Measurements from ENCODE around the gene FMO5.

The FMO5 gene

DNA sequence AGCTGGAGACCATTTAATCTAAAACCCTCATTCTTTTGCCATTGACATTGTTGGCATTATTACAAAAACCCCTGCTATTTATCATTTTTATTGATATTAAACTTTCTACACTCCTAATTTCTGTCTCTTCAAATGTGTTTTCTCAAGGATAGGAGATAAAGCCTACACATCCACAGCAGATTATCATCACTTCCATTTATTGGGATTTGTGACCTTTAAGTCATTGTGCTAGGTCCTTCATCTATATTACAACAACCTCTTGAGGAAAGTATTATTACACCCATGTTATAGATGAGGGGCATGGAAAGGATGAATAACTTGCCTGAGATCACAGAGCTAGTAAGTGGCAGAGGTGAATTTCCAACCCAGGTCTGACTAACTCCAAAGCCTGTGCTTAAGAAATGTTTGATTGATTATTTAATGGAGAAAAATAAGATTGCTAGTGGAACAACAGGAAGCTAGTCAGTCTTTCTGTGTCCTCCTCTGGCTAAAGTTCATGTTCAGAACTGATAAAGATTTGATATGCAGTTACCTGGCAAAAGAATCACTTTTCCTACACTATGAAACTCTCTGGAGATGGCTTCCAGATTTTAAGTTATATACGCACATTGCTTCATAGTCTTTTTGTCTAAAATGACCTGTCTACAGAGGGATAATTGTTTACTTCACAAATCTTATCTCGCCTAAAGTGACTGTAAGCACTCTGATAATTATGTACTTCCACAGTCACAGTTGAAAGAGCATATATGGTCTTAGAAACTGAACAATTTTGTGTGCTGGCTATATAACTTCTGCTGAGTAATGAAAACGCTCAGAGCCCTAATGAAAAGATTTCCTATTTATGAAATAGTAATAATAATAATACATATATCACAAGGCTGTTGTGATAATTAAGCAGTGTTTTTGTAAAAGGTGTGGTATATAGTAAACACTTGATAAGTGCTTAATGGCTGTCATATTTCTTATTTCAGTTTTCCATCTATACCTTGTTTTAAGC is 15.0 kb downstream of the FMO5 start:
- Histone ChIP-seq H3K36me3 (ENCODE audit: control insufficient read depth, insufficient read depth, low read length) (no peaks in the 10 kb centered on the region), H3K27me3 (replicated peaks; ENCODE audit: control insufficient read depth, insufficient read depth, low read length) (no peaks in the 10 kb centered on the region), H3K4me3 (replicated peaks; ENCODE audit: low read depth, low read length) (no peak overlapping the region)
- DNase-seq (ENCODE audit: extremely low read depth, insufficient read length) = no peak
- TF ChIP-seq CTCF (IDR thresholded peaks at IDR 0.05; ENCODE audit: insufficient read depth, low read length, poor library complexity, severe bottlenecking) = no peak

DNA sequence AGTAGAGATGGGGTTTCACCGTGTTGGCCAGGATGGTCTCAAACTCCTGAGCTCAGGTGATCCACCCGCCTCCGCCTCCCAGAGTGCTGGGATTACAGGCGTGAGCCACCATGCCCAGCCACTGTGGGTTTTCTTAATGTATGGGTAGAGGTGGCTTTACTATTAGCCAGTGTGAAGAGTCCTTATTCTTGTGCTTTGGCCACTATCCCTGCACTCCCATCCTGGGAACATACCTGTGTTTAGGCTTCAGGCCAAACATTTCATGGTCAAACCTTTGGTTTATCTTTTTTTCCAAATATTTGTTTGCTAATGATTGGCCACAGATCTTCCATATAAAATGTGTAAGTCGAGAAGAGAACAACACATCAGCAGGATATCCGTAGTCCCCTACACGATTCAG is 16.5 kb downstream of the FMO5 start:
- Histone ChIP-seq H3K27me3 (replicated peaks; ENCODE audit: control insufficient read depth, insufficient read depth, low read length) (no peaks in the 10 kb centered on the region), H3K4me3 (replicated peaks; ENCODE audit: low read depth, low read length) (no peak overlapping the region), H3K36me3 (ENCODE audit: control insufficient read depth, insufficient read depth, low read length) (no peaks in the 10 kb centered on the region)
- no peak for TF ChIP-seq CTCF (IDR thresholded peaks at IDR 0.05; ENCODE audit: insufficient read depth, low read length, poor library complexity, severe bottlenecking)
- no peak for DNase-seq (ENCODE audit: extremely low read depth, insufficient read length)

DNA sequence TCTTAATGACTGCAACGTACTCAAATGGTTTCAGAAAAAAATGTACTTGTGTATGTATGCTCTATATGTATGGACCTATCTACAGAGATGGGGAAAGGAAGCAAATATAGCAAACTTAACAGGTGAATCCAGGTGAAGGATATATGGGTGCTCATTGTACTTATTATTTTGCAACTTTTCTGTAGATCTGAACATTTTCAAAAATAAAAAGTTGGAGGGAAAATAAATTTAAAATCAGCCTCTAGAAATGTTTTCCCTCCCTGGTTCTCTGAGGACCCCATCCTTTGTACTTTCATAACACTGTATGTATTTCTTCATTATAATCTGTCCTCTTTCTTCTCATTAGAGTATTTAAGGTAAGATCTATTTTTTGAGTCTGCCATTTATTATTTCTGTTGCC is 17.9 kb downstream of the FMO5 start:
- H3K36me3 ChIP-seq (ENCODE audit: control insufficient read depth, insufficient read depth, low read length) = no peaks in the 10 kb centered on the region
- H3K4me3 ChIP-seq (replicated peaks; ENCODE audit: low read depth, low read length) = no peak overlapping the region
- no peak for TF ChIP-seq CTCF (IDR thresholded peaks at IDR 0.05; ENCODE audit: insufficient read depth, low read length, poor library complexity, severe bottlenecking)
- no peaks in the 10 kb centered on the region for H3K27me3 ChIP-seq (replicated peaks; ENCODE audit: control insufficient read depth, insufficient read depth, low read length)
- DNase-seq (ENCODE audit: extremely low read depth, insufficient read length) = no peak

DNA sequence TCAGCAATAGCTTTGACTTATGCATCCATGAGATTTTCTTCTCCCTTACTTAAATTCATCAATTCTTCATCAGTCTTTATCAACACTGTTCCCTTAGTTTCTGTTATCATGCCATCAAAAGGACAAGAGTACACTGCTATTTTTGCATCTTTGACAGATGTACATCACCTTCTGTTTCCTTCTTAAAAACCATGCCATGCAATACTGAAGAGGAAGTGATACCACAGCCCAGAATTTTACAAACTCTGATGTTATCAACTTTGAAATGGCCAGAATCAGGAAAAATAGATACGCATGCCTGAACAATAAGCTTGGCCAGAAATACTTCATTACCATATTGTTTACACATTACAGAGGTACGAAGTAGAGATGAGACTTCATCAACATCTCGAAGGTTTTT is 21.1 kb downstream of the FMO5 start:
- H3K4me3 ChIP-seq (replicated peaks; ENCODE audit: low read depth, low read length) = no peak overlapping the region
- H3K36me3 ChIP-seq (ENCODE audit: control insufficient read depth, insufficient read depth, low read length) = no peaks in the 10 kb centered on the region
- DNase-seq (ENCODE audit: extremely low read depth, insufficient read length) = no peak
- TF ChIP-seq CTCF (IDR thresholded peaks at IDR 0.05; ENCODE audit: insufficient read depth, low read length, poor library complexity, severe bottlenecking) = no peak
- H3K27me3 ChIP-seq (replicated peaks; ENCODE audit: control insufficient read depth, insufficient read depth, low read length) = no peaks in the 10 kb centered on the region

- no peaks in the 10 kb centered on the region for H3K36me3 ChIP-seq (ENCODE audit: control insufficient read depth, insufficient read depth, low read length)
- TF ChIP-seq CTCF (IDR thresholded peaks at IDR 0.05; ENCODE audit: insufficient read depth, low read length, poor library complexity, severe bottlenecking) = no peak
- H3K4me3 ChIP-seq (replicated peaks; ENCODE audit: low read depth, low read length) = no peak overlapping the region
- no peaks in the 10 kb centered on the region for H3K27me3 ChIP-seq (replicated peaks; ENCODE audit: control insufficient read depth, insufficient read depth, low read length)
- DNase-seq (ENCODE audit: extremely low read depth, insufficient read length) = no peak
Measured at GRCh38 chr1:147202576-147202975, 22.6 kb downstream of the FMO5 start.

Data from GM06990 (cell line).